ENCODE data around the gene ZGPAT. TPM values are rescaled to one million over a fixed set of nuclear protein-coding genes. Genes with fewer than 3 reads are reported as not detected.

Gene ZGPAT
- total RNA-seq, 4 donors from 2014 or later, result 29.1 to 346 (median 76.5) TPM

DNA sequence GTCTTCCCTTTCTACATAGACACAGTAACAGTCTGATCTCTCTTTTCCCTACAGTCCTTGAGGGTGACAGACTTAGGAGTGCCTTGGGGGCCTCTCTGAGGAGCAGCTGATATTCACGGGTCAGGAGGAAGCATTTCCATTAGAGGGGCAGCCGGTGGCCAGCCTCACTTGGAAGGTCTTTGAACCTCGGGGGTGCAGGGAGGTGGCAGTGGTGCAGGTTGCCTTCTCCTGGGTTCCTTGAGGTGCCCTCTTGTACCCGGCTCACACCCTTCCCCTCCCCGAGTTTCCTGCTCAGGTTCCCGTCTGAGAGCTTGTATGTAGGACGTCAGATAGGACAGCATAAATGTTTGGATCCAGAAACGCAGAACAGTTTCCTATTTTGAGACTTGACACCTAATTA lies 47.2 kb upstream of the ZGPAT start:
- 82 to 93% methylated on average over 4 to 8 of the region's 8 CpGs for WGBS, 2 donors (ENCODE audit: low coverage in 1 of 2)
- Histone ChIP-seq H3K27ac (no peak overlapping the region), H3K4me1 (peaks cover 6 to 21% (median 13%) of the 10 kb centered on the region in 4 donors), H3K36me3 (no peaks in the 10 kb centered on the region), H3K9me3 (no peaks in the 10 kb centered on the region), H3K27me3 (no peaks in the 10 kb centered on the region), H3K4me3 (no peak overlapping the region)
- no peak for DNase-seq
- in situ Hi-C loops (cut with MboI; ENCODE audit: low pct_ligation_motif_present in 1 of 4, low pct_unique_long_range_greater_than_20kb in 1 of 4, low sequenced_read_pairs in 3 of 4) (no loop called here), intact Hi-C loops (cut with DNase I; ENCODE audit: low total_unique reads) (no loop called here)
- TF ChIP-seq, protein P1, sequence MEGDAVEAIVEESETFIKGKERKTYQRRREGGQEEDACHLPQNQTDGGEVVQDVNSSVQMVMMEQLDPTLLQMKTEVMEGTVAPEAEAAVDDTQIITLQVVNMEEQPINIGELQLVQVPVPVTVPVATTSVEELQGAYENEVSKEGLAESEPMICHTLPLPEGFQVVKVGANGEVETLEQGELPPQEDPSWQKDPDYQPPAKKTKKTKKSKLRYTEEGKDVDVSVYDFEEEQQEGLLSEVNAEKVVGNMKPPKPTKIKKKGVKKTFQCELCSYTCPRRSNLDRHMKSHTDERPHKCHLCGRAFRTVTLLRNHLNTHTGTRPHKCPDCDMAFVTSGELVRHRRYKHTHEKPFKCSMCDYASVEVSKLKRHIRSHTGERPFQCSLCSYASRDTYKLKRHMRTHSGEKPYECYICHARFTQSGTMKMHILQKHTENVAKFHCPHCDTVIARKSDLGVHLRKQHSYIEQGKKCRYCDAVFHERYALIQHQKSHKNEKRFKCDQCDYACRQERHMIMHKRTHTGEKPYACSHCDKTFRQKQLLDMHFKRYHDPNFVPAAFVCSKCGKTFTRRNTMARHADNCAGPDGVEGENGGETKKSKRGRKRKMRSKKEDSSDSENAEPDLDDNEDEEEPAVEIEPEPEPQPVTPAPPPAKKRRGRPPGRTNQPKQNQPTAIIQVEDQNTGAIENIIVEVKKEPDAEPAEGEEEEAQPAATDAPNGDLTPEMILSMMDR (IDR thresholded peaks at IDR 0.05), result no peak
- TF ChIP-seq EP300 (IDR thresholded peaks at IDR 0.05; ENCODE audit: low read depth), result no peak
- no peak for TF ChIP-seq POLR2A (IDR thresholded peaks at IDR 0.05)
- no peak for TF ChIP-seq POLR2AphosphoS5 (IDR thresholded peaks at IDR 0.05)

DNA sequence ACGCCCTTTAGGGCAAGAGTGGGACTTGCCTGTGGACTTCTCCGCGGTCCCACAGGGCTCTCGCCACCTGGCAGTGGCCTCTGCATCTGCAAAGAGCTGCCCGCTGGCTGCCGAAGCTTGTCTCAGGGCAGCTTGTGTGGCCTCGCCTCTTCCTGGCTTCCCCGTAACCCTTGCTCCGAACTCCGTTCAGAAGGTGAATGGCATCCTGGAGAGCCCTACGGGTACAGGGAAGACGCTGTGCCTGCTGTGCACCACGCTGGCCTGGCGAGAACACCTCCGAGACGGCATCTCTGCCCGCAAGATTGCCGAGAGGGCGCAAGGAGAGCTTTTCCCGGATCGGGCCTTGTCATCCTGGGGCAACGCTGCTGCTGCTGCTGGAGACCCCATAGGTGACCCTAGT lies 46.7 kb upstream of the ZGPAT start:
- intact Hi-C loops (cut with DNase I; ENCODE audit: low total_unique reads) (no loop called here), in situ Hi-C loops (cut with MboI; ENCODE audit: low pct_ligation_motif_present in 1 of 4, low pct_unique_long_range_greater_than_20kb in 1 of 4, low sequenced_read_pairs in 3 of 4) (no loop called here)
- TF ChIP-seq POLR2AphosphoS5 (IDR thresholded peaks at IDR 0.05) (no peak), EP300 (IDR thresholded peaks at IDR 0.05; ENCODE audit: low read depth) (no peak), POLR2A (IDR thresholded peaks at IDR 0.05) (no peak)
- TF ChIP-seq, protein P1 (IDR thresholded peaks at IDR 0.05), result no peak
- no peak for DNase-seq
- 94% methylated on average over 17 of the region's 22 CpGs; no CpG with 5 or more reads in 1 of the 2 donors for WGBS, 2 donors (ENCODE audit: low coverage in 1 of 2)
- no peak overlapping the region for H3K27ac ChIP-seq
- H3K9me3 ChIP-seq, result no peaks in the 10 kb centered on the region
- H3K27me3 ChIP-seq, result no peaks in the 10 kb centered on the region
- no peaks in the 10 kb centered on the region for H3K36me3 ChIP-seq
- H3K4me1 ChIP-seq, result peaks cover 6 to 21% (median 13%) of the 10 kb centered on the region in 4 donors
- no peak overlapping the region for H3K4me3 ChIP-seq

DNA sequence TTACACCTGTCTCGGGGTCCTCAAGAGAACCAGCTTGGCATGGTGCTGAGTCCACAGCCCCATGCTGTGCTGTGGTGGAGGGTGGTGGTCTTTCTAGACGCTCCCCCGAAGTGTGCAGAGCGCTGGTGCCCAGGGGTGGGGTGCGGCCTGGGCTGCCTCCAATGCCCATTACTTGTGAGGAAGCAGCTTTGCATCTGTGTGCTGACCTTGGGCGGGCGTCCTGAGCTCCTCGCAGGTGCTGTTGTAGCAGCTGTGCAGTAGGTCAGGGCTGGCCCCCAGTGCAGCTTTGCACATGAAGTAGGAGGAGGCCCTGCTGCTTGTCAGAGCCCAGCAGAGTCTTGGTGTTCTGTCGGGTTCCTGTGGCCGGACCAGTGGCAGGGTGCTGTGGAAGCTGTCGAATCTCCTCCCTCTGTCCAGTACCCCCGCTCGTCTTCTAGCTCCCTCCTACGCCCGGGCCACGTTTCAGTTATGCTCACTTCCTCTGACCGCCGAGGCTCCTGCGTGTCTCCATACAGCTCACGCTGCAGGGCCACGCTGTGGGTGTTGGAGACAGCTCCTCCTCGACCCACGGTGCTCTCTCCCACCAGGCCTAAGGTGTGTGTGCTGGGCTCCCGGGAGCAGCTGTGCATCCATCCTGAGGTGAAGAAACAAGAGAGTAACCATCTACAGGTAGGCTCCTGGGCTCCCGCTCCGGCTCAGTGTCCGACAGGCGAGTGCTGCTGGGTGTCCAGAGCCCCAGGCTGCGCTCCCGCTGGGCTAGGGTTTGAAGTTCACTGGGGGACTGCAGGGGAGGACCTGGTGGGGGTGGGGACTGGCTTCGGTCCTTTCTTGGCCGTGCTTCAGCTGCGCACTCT lies 45.7 kb upstream of the ZGPAT start:
- no peak for DNase-seq
- Histone ChIP-seq H3K36me3 (peaks cover 0 to 2% (median 0%) of the 10 kb centered on the region in 4 donors), H3K27me3 (no peaks in the 10 kb centered on the region), H3K4me3 (no peak overlapping the region), H3K27ac (no peak overlapping the region), H3K4me1 (peaks cover 6 to 17% (median 11%) of the 10 kb centered on the region in 4 donors), H3K9me3 (no peaks in the 10 kb centered on the region)
- in situ Hi-C loops (cut with MboI; ENCODE audit: low pct_ligation_motif_present in 1 of 4, low pct_unique_long_range_greater_than_20kb in 1 of 4, low sequenced_read_pairs in 3 of 4), result no loop called here
- intact Hi-C loops (cut with DNase I; ENCODE audit: low total_unique reads), result no loop called here
- 90% methylated on average over 31 of the region's 33 CpGs; no CpG with 5 or more reads in 1 of the 2 donors for WGBS, 2 donors (ENCODE audit: low coverage in 1 of 2)
- TF ChIP-seq POLR2A (IDR thresholded peaks at IDR 0.05), result no peak
- TF ChIP-seq, protein P1 (IDR thresholded peaks at IDR 0.05), result no peak
- TF ChIP-seq POLR2AphosphoS5 (IDR thresholded peaks at IDR 0.05), result no peak
- TF ChIP-seq EP300 (IDR thresholded peaks at IDR 0.05; ENCODE audit: low read depth), result no peak

DNA sequence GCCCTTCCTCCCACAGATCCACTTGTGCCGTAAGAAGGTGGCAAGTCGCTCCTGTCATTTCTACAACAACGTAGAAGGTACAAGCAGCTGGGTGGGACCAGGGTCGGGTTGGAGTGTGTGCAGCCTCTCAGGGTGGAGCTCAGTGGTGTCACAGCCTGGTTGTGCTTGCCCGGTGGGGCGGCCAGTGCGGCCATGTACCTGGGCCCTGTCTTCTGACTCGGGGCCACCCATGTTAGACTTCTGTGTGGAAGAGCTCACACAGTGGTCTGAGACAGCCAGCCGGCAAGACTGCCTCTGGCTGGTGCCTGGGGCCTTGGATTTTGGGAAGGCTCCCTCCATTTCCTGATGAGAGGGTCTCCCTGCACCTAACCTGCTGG lies 45.0 kb upstream of the ZGPAT start:
- DNase-seq, result no peak
- no peaks in the 10 kb centered on the region for H3K27me3 ChIP-seq

More for the DNA sequence above, 45.0 kb upstream of the ZGPAT start:
- TF ChIP-seq, protein P1 (IDR thresholded peaks at IDR 0.05), result no peak
- TF ChIP-seq EP300 (IDR thresholded peaks at IDR 0.05; ENCODE audit: low read depth) (no peak), POLR2AphosphoS5 (IDR thresholded peaks at IDR 0.05) (no peak), POLR2A (IDR thresholded peaks at IDR 0.05) (no peak)
- in situ Hi-C loops (cut with MboI; ENCODE audit: low pct_ligation_motif_present in 1 of 4, low pct_unique_long_range_greater_than_20kb in 1 of 4, low sequenced_read_pairs in 3 of 4) (no loop called here), intact Hi-C loops (cut with DNase I; ENCODE audit: low total_unique reads) (no loop called here)
- Histone ChIP-seq H3K9me3 (no peaks in the 10 kb centered on the region), H3K27ac (no peak overlapping the region), H3K36me3 (peaks cover 0 to 7% (median 0%) of the 10 kb centered on the region in 4 donors), H3K4me3 (no peak overlapping the region), H3K4me1 (peaks cover 6 to 11% (median 8%) of the 10 kb centered on the region in 4 donors)
- 84% methylated on average over 9 of the region's 9 CpGs; no CpG with 5 or more reads in 1 of the 2 donors for WGBS, 2 donors (ENCODE audit: low coverage in 1 of 2)

Measured in transverse colon (tissue), 4 donors.